Measurements from ENCODE around the gene GALNT2.

GRCh38 chr1:230286890-230287269, 219.8 kb downstream of the GALNT2 start:
- no peak for TF ChIP-seq POLR2AphosphoS5 (IDR thresholded peaks at IDR 0.05; ENCODE audit: borderline replicate concordance, low read depth, low read length)
- TF ChIP-seq EZH2 (IDR thresholded peaks at IDR 0.05): no peak
- TF ChIP-seq FOXP2 (optimal IDR thresholded peaks at IDR 0.05; ENCODE audit: control extremely low read depth, extremely low read length, insufficient read depth): no peak
